Naive thymus-derived CD4-positive, alpha-beta T cell (primary cell): ENCODE measurements around the gene RFX3. TPM values are rescaled to one million over a fixed set of nuclear protein-coding genes. Genes with fewer than 3 reads are reported as not detected.

Experiments used
- ATAC-seq: fragments of 150-1000 bp; cut with Tn5 transposase; 2 replicates; pipeline ENCODE4 v1.10.0; 2021; ENCODE audit warnings: mild to moderate bottlenecking, moderate library complexity
- CTCF ChIA-PET: fragments of 350-600 bp; sonication (Branson Sonifier 250); formaldehyde crosslinking; loops from one replicate; lab custom pipeline; 2021; ENCODE audit warnings: antibody characterized with exemption; lab: Charles Lee
- POLR2A ChIA-PET: fragments of 350-600 bp; sonication (Branson Sonifier 250); formaldehyde crosslinking; loops from one replicate; lab custom pipeline; 2021; ENCODE audit warnings: antibody characterized with exemption, inconsistent platforms; lab: Charles Lee
- DNase-seq, 9 donors: peaks; one replicate each; pipeline versions ENCODE4 v3.0.0 to v3.0.0-alpha.2; 2020 to 2022; ENCODE audit warnings: mixed read lengths in 1 of 9
- H3K27ac ChIP-seq: one replicate; pipeline ENCODE4 v1.7.0; 2013; ENCODE audit warnings: mild to moderate bottlenecking, low read depth, low read length, moderate library complexity
- H3K27me3 ChIP-seq, 2 donors: one replicate each; pipeline ENCODE4 v1.7.0; 2013; ENCODE audit warnings: low read length in 2 of 2, mild to moderate bottlenecking in 2 of 2, moderate library complexity in 2 of 2; ENCODE audit not compliant: control insufficient read depth in 2 of 2, insufficient read depth in 2 of 2
- H3K36me3 ChIP-seq, 3 experiments: 1 replicate in 2 of 3; 2 replicates in 1 of 3; pipeline ENCODE4 v1.7.0; 2013; ENCODE audit warnings: low read length in 3 of 3, mild to moderate bottlenecking in 3 of 3, moderate library complexity in 1 of 3; ENCODE audit not compliant: insufficient read depth in 3 of 3, control insufficient read depth in 2 of 3
- H3K4me1 ChIP-seq, 2 donors: one replicate each; pipeline ENCODE4 v1.7.0; 2013; ENCODE audit warnings: low read length in 2 of 2, mild to moderate bottlenecking in 2 of 2, moderate library complexity in 1 of 2; ENCODE audit not compliant: control insufficient read depth in 2 of 2, insufficient read depth in 2 of 2
- H3K4me3 ChIP-seq: 2 replicates; pipeline ENCODE4 v1.7.0; 2013; ENCODE audit warnings: mild to moderate bottlenecking, low read length
- H3K9me3 ChIP-seq, 3 experiments: 1 replicate in 2 of 3; 2 replicates in 1 of 3; pipeline ENCODE4 v1.7.0; 2013; ENCODE audit warnings: low read length in 3 of 3; ENCODE audit not compliant: control insufficient read depth in 2 of 3
- H3K27ac Mint-ChIP-seq, 9 donors: one replicate each; pipeline ENCODE4 v1.8.0; 2020 to 2022; ENCODE audit warnings: mixed read lengths in 9 of 9, mild to moderate bottlenecking in 8 of 9, moderate library complexity in 5 of 9, inconsistent platforms in 2 of 9
- H3K27me3 Mint-ChIP-seq, 5 donors: one replicate each; pipeline ENCODE4 v1.8.0; 2021 to 2022; ENCODE audit warnings: mixed read lengths in 5 of 5, mild to moderate bottlenecking in 1 of 5
- H3K36me3 Mint-ChIP-seq, 5 donors: one replicate each; pipeline ENCODE4 v1.8.0; 2020 to 2022; ENCODE audit warnings: mixed read lengths in 5 of 5, mild to moderate bottlenecking in 3 of 5, inconsistent platforms in 1 of 5
- H3K4me1 Mint-ChIP-seq, 7 donors: one replicate each; pipeline ENCODE4 v1.8.0; 2020 to 2022; ENCODE audit warnings: mixed read lengths in 7 of 7, mild to moderate bottlenecking in 3 of 7, inconsistent platforms in 1 of 7
- H3K4me3 Mint-ChIP-seq, 10 donors: one replicate each; pipeline ENCODE4 v1.8.0; 2020 to 2022; ENCODE audit warnings: mild to moderate bottlenecking in 10 of 10, mixed read lengths in 10 of 10, moderate library complexity in 6 of 10, inconsistent platforms in 2 of 10
- H3K9me3 Mint-ChIP-seq, 11 donors: one replicate each; pipeline ENCODE4 v1.8.0; 2020 to 2022; ENCODE audit warnings: mixed read lengths in 11 of 11, mild to moderate bottlenecking in 4 of 11, inconsistent platforms in 1 of 11, moderate library complexity in 1 of 11
- intact Hi-C, 2 donors: fragments of 100-400 bp; cut with micrococcal nuclease; formaldehyde crosslinking; loops; one replicate each; pipeline ENCODE4 v1.15.1; 2023
- polyA plus RNA-seq, 2 donors: library from polyadenylated mRNA; unstranded; fragments of 300-500 nt; fragmentation: Illumina TruSeq; gene quantifications; one replicate each; pipeline ENCODE4 v1.2.3, GENCODE V29; 2021
- total RNA-seq, 6 experiments: library from RNA in 5 of 6; stranded (reverse) in 5 of 6; gene quantifications; 1 replicate in 5 of 6; 2 replicates in 1 of 6; pipeline ENCODE4 v1.2.3 and lab custom pipeline; 2021 to 2026

Gene RFX3
- total and polyA plus RNA-seq, 7 experiments from 2014 or later = 6.2 to 31.7 (median 24.7) TPM

DNA sequence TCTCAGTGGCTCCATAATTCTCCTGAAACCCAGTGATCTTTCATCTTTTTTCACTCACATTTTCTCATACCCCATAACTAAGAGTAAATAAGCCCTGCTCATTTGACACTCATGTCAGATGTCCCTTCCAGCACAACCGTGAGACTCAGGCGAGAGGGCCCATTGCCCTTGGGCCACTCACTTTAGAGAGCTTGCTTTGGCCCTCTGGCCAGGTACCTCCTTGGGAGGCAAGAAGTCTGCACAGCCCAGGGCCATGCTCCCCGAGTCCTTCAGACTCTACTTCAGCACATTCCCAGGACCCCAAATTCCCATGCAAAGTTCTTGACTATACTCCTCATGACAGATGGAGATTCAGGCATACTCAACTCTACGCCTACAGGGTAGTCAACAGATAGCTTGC, 33.6 kb downstream of the RFX3 start:
- POLR2A ChIA-PET = no interaction called here
- no peak for ATAC-seq
- H3K4me1 ChIP-seq = no peaks in the 10 kb centered on the region

GRCh38 chr9:3491450-3491849, 34.4 kb downstream of the RFX3 start:
- no peaks in the 10 kb centered on the region for H3K4me1 ChIP-seq
- intact Hi-C loops = loop anchor here in 1 of 2 donors (2.0 kb wide), 2 partner anchors 15 to 17 kb away; no protein-coding TSS in a partner anchor
- Mint-ChIP-seq H3K36me3 (peaks cover 4 to 16% (median 13%) of the 10 kb centered on the region in 5 donors), H3K4me1 (peaks cover 5 to 36% (median 24%) of the 10 kb centered on the region in 7 donors), H3K27me3 (no peaks in the 10 kb centered on the region), H3K9me3 (peaks cover 0 to 9% (median 2%) of the 10 kb centered on the region in 11 donors), H3K4me3 (no peak overlapping the region), H3K27ac (peak overlapping the region in 1 of 9 donors; percentile 3)
- H3K4me3 ChIP-seq = no peak overlapping the region
- no peak overlapping the region for H3K27ac ChIP-seq
- H3K27me3 ChIP-seq = no peaks in the 10 kb centered on the region
- ChIA-PET CTCF (no interaction called here), POLR2A (no interaction called here)
- H3K36me3 ChIP-seq = no peaks in the 10 kb centered on the region
- ATAC-seq = no peak
- no peak for DNase-seq
- no peaks in the 10 kb centered on the region for H3K9me3 ChIP-seq

More for the DNA sequence above, 33.6 kb downstream of the RFX3 start:
- Mint-ChIP-seq H3K4me3 (no peak overlapping the region), H3K4me1 (peaks cover 2 to 41% (median 24%) of the 10 kb centered on the region in 7 donors), H3K27me3 (no peaks in the 10 kb centered on the region), H3K27ac (peak overlapping the region in 1 of 9 donors; percentile 14), H3K36me3 (peaks cover 4 to 14% (median 13%) of the 10 kb centered on the region in 5 donors), H3K9me3 (peaks cover 0 to 9% (median 2%) of the 10 kb centered on the region in 11 donors)
- H3K27me3 ChIP-seq = no peaks in the 10 kb centered on the region
- no peak overlapping the region for H3K4me3 ChIP-seq
- no peaks in the 10 kb centered on the region for H3K9me3 ChIP-seq
- H3K27ac ChIP-seq = no peak overlapping the region
- no peaks in the 10 kb centered on the region for H3K36me3 ChIP-seq
- intact Hi-C loops = no loop called here
- no peak for DNase-seq
- CTCF ChIA-PET = no interaction called here

DNA sequence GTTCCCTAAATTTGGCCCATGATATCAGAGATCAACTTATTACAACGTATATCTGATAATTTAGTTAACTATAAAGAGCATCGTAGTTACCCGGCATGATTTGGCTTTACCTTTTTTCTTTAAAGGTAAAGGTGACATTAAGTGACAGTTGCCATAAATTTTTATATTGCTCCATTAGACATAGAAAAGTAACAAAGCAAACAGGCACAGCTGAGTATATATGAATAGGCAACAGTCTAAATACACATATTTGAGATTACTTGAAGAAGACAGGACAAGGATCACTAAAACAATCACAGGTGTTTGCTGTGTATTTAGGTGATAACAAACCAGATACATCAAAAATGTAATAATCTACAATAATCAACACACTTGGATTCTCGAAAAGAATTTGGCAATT, 34.8 kb downstream of the RFX3 start:
- Mint-ChIP-seq H3K9me3 (peaks cover 0 to 9% (median 2%) of the 10 kb centered on the region in 11 donors), H3K4me3 (no peak overlapping the region), H3K27me3 (no peaks in the 10 kb centered on the region), H3K36me3 (peaks cover 4 to 20% (median 15%) of the 10 kb centered on the region in 5 donors), H3K4me1 (peaks cover 7 to 32% (median 24%) of the 10 kb centered on the region in 7 donors), H3K27ac (no peak overlapping the region)
- Histone ChIP-seq H3K4me1 (no peaks in the 10 kb centered on the region), H3K27ac (no peak overlapping the region), H3K9me3 (no peaks in the 10 kb centered on the region), H3K27me3 (no peaks in the 10 kb centered on the region), H3K36me3 (no peaks in the 10 kb centered on the region), H3K4me3 (no peak overlapping the region)
- ATAC-seq (no peak), DNase-seq (no peak)
- POLR2A ChIA-PET = no interaction called here
- intact Hi-C loops = loop anchor here in 1 of 2 donors (2.0 kb wide), 2 partner anchors 14 to 18 kb away; no protein-coding TSS in a partner anchor
- CTCF ChIA-PET = no interaction called here

- H3K36me3 ChIP-seq = peaks cover 0 to 7% (median 0%) of the 10 kb centered on the region in 3 experiments
- H3K4me1 ChIP-seq = peaks cover 7 to 16% of the 10 kb centered on the region in 2 donors
- no peak overlapping the region for H3K27ac ChIP-seq
- H3K9me3 ChIP-seq = peaks cover 0 to 3% (median 0%) of the 10 kb centered on the region in 3 experiments
- POLR2A ChIA-PET = interaction anchor here (0.6 to 0.8 kb wide), 2 partner anchors 45 to 135 kb away, joined by 3 read pairs; no protein-coding TSS in a partner anchor
- no peak overlapping the region for H3K4me3 Mint-ChIP-seq
- H3K36me3 Mint-ChIP-seq = peaks cover 6 to 48% (median 31%) of the 10 kb centered on the region in 5 donors
- DNase-seq (no peak), ATAC-seq (no peak)
- no peaks in the 10 kb centered on the region for H3K27me3 Mint-ChIP-seq
- H3K9me3 Mint-ChIP-seq = peaks cover 0 to 14% (median 2%) of the 10 kb centered on the region in 11 donors
- no peaks in the 10 kb centered on the region for H3K27me3 ChIP-seq
- CTCF ChIA-PET = no interaction called here
- peaks cover 17 to 41% (median 32%) of the 10 kb centered on the region in 7 donors for H3K4me1 Mint-ChIP-seq
- intact Hi-C loops = no loop called here
- no peak overlapping the region for H3K4me3 ChIP-seq
- H3K27ac Mint-ChIP-seq = peak overlapping the region in 3 of 9 donors; percentile 50 to 73 (median 60)
Measured at GRCh38 chr9:3482578-3482977, 43.2 kb downstream of the RFX3 start.

DNA sequence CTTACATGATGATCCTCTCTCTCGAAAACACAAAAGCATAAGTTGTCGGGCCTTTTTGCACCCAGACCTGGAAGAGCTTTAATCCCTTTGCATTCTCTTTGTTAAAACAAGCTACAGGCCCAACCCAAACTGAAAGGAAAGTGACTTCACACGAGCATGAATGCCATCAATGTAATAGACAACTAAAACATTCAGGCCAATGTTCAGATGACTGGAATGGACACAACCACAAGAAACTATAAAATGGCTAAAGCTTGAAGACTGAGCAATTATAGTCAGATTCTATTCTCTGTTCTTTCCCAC, 45.5 kb downstream of the RFX3 start:
- H3K27ac Mint-ChIP-seq = peak overlapping the region; percentile 4 to 96 (median 67)

GRCh38 chr9:3479514-3480352, 46.1 kb downstream of the RFX3 start:
- no peak overlapping the region for H3K4me3 ChIP-seq
- peaks cover 0 to 3% (median 0%) of the 10 kb centered on the region in 3 experiments for H3K9me3 ChIP-seq
- H3K9me3 Mint-ChIP-seq = peaks cover 0 to 17% (median 2%) of the 10 kb centered on the region in 11 donors
- intact Hi-C loops = no loop called here
- no peaks in the 10 kb centered on the region for H3K27me3 Mint-ChIP-seq
- H3K4me3 Mint-ChIP-seq = peak overlapping the region in 3 of 10 donors; percentile 8 to 28 (median 14)
- ATAC-seq (no peak), DNase-seq (no peak)
- peaks cover 30 to 56% (median 52%) of the 10 kb centered on the region in 7 donors for H3K4me1 Mint-ChIP-seq
- peaks cover 6 to 47% (median 31%) of the 10 kb centered on the region in 5 donors for H3K36me3 Mint-ChIP-seq
- H3K27ac ChIP-seq = peak overlapping the region; percentile 26
- peak overlapping the region; percentile 31 to 98 (median 84) for H3K27ac Mint-ChIP-seq
- H3K36me3 ChIP-seq = peaks cover 0 to 6% (median 0%) of the 10 kb centered on the region in 3 experiments
- peaks cover 7 to 22% of the 10 kb centered on the region in 2 donors for H3K4me1 ChIP-seq
- CTCF ChIA-PET = no interaction called here
- POLR2A ChIA-PET = interaction anchor here (1.0 to 5.2 kb wide), 3 partner anchors 15 to 47 kb away, joined by 3 to 56 read pairs (median 4); partner anchors contain the start of gene RFX3
- H3K27me3 ChIP-seq = no peaks in the 10 kb centered on the region

More for the DNA sequence above, 45.5 kb downstream of the RFX3 start:
- no peak overlapping the region for H3K4me3 ChIP-seq
- Mint-ChIP-seq H3K4me3 (no peak overlapping the region), H3K27me3 (no peaks in the 10 kb centered on the region), H3K9me3 (peaks cover 0 to 17% (median 2%) of the 10 kb centered on the region in 11 donors), H3K4me1 (peaks cover 24 to 51% (median 47%) of the 10 kb centered on the region in 7 donors), H3K36me3 (peaks cover 6 to 49% (median 33%) of the 10 kb centered on the region in 5 donors)
- ChIA-PET POLR2A (interaction anchor here (1.1 to 5.2 kb wide), 2 partner anchors 15 to 47 kb away, joined by 4 to 56 read pairs; partner anchors contain the start of gene RFX3), CTCF (no interaction called here)
- DNase-seq = no peak
- intact Hi-C loops = no loop called here
- peaks cover 0 to 7% (median 0%) of the 10 kb centered on the region in 3 experiments for H3K36me3 ChIP-seq
- ATAC-seq = no peak
- H3K27me3 ChIP-seq = no peaks in the 10 kb centered on the region
- peak overlapping the region; percentile 8 for H3K27ac ChIP-seq
- peaks cover 0 to 3% (median 0%) of the 10 kb centered on the region in 3 experiments for H3K9me3 ChIP-seq
- H3K4me1 ChIP-seq = peaks cover 7 to 22% of the 10 kb centered on the region in 2 donors
